PC-3 (cell line): ENCODE measurements around the gene PLOD1. TPM values are rescaled to one million over a fixed set of nuclear protein-coding genes. Genes with fewer than 3 reads are reported as not detected.
A peak's percentile ranks its signal among the peaks of the same experiment; 100 is the strongest.
"Not testable (repeated sequence)": the region's sequence is repeated elsewhere in the genome, so short reads cannot be mapped to it uniquely, and the experiment has no call there.

ENCODE experiments used
- ATAC-seq: fragments of 200-7000 bp; cut with Tn5 transposase; 2 replicates; pipeline ENCODE4 v1.9.1; 2020; ENCODE audit warnings: mild to moderate bottlenecking, moderate library complexity
- BruUV-seq: library from RNA; stranded (reverse); fragments of 400-500 nt; replicated peaks from 2 replicates; lab custom pipeline; 2021; lab: Mats Ljungman, UMichigan
- CTCF ChIA-PET: fragments of 300-600 bp; sonication (Branson Sonifier 250); formaldehyde crosslinking; loops from one replicate; lab custom pipeline; 2022; ENCODE audit warnings: antibody characterized with exemption; lab: Charles Lee
- POLR2A ChIA-PET: fragments of 300-600 bp; sonication (Branson Sonifier 250); formaldehyde crosslinking; loops from one replicate; lab custom pipeline; 2022; ENCODE audit warnings: antibody characterized with exemption; ENCODE audit not compliant: unreplicated experiment; lab: Charles Lee
- DNase-seq: peaks from one replicate; pipeline ENCODE4 v3.0.0-alpha.2; 2015
- H2AFZ ChIP-seq: fragments of 300-600 bp; sonication (generic); 2 replicates; pipeline ENCODE4 v1.6.0; 2016; ENCODE audit warnings: antibody characterized with exemption, low read length
- H3F3A ChIP-seq: fragments of 300-600 bp; sonication (generic); one replicate; pipeline ENCODE4 v1.6.0; 2017; ENCODE audit warnings: antibody characterized with exemption, low read length, control low read depth, mild to moderate bottlenecking; ENCODE audit not compliant: unreplicated experiment
- H3K27ac ChIP-seq: fragments of 300-600 bp; sonication (generic); 2 replicates; pipeline ENCODE4 v1.5.1; 2016; ENCODE audit warnings: mild to moderate bottlenecking, low read length
- H3K27me3 ChIP-seq: fragments of 300-600 bp; sonication (generic); 2 replicates; pipeline ENCODE4 v1.6.1; 2016; ENCODE audit warnings: low read length, mixed read lengths
- H3K36me3 ChIP-seq: fragments of 300-600 bp; sonication (generic); 2 replicates; pipeline ENCODE4 v1.6.1; 2016; ENCODE audit warnings: low read depth, mixed run types, low read length, mixed read lengths
- H3K4me1 ChIP-seq: fragments of 300-600 bp; sonication (generic); 2 replicates; pipeline ENCODE4 v1.5.1; 2016; ENCODE audit warnings: low read length; ENCODE audit not compliant: insufficient read depth
- H3K4me2 ChIP-seq: fragments of 300-600 bp; sonication (generic); 2 replicates; pipeline ENCODE4 v1.6.0; 2016; ENCODE audit warnings: low read length
- H3K4me3 ChIP-seq: fragments of 300-600 bp; sonication (generic); 2 replicates; pipeline ENCODE4 v1.5.1; 2016; ENCODE audit warnings: mild to moderate bottlenecking, low read length, mixed read lengths
- H3K79me2 ChIP-seq: fragments of 300-600 bp; sonication (generic); 2 replicates; pipeline ENCODE4 v1.6.1; 2017; ENCODE audit warnings: low read length, mixed read lengths
- H3K9ac ChIP-seq: fragments of 300-600 bp; sonication (generic); 2 replicates; pipeline ENCODE4 v1.6.0; 2016; ENCODE audit warnings: mild to moderate bottlenecking, low read length
- H3K9me2 ChIP-seq: fragments of 300-600 bp; sonication (generic); replicated peaks from 2 replicates; pipeline ENCODE4 v1.6.1; 2016; ENCODE audit warnings: mixed run types, low read length, mixed read lengths
- H3K9me3 ChIP-seq: fragments of 300-600 bp; sonication (generic); 2 replicates; pipeline ENCODE4 v1.6.1; 2016; ENCODE audit warnings: low read length, mixed read lengths
- H4K20me1 ChIP-seq: fragments of 300-600 bp; sonication (generic); 2 replicates; pipeline ENCODE4 v1.6.1; 2016; ENCODE audit warnings: low read length, mixed read lengths
- CTCF ChIP-seq: fragments of 300-600 bp; sonication (generic); conservative IDR thresholded peaks from 2 replicates; pipeline ENCODE4 v1.5.1; 2017; ENCODE audit warnings: antibody characterized with exemption, low read depth, mild to moderate bottlenecking, low read length
- EZH2 ChIP-seq: fragments of 300-600 bp; sonication (generic); IDR thresholded peaks from one replicate; pipeline ENCODE4 v1.6.1; 2017; ENCODE audit warnings: antibody characterized with exemption, mild to moderate bottlenecking, low read length; ENCODE audit not compliant: unreplicated experiment
- EZH2phosphoT487 ChIP-seq: fragments of 300-600 bp; sonication (generic); IDR thresholded peaks from 2 replicates; pipeline ENCODE4 v1.6.1; 2018; ENCODE audit warnings: mild to moderate bottlenecking, antibody characterized with exemption, low read length, borderline replicate concordance
- intact Hi-C: fragments of 100-400 bp; cut with micrococcal nuclease; formaldehyde crosslinking; loops from 2 replicates; pipeline ENCODE4 v1.9.0; 2023
- total RNA-seq: library from RNA; depleted of rRNA; stranded (reverse); fragments of >200 nt; gene quantifications from 2 replicates; pipeline ENCODE4 v1.2.3, GENCODE V29; 2014

Gene PLOD1
- total RNA-seq, 1 experiment from 2014 or later, result 179 TPM

GRCh38 chr1:11898086-11898785 is 36.3 kb upstream of the PLOD1 start:
- ChIA-PET POLR2A (no interaction called here), CTCF (no interaction called here)
- Histone ChIP-seq H3K36me3 (no peaks in the 10 kb centered on the region), H3K79me2 (no peaks in the 10 kb centered on the region), H3K4me3 (no peak overlapping the region), H3K27me3 (0 out of 2 replicates have a peak, but pooled peaks cover 9% of the 10 kb centered on the region), H4K20me1 (no peaks in the 10 kb centered on the region), H3K4me1 (peaks cover 7% of the 10 kb centered on the region; the same call in 1 of the 2 replicates), H2AFZ (no peak overlapping the region), H3K9me2 (no peaks in the 10 kb centered on the region), H3K4me2 (no peak overlapping the region), H3F3A (no peaks in the 10 kb centered on the region), H3K9me3 (no peaks in the 10 kb centered on the region), H3K27ac (no peak overlapping the region), H3K9ac (no peak overlapping the region)
- no TSS peak for BruUV-seq
- intact Hi-C loops, result no loop called here
- no peak for TF ChIP-seq EZH2phosphoT487
- DNase-seq (no peak), ATAC-seq (no peak)

DNA sequence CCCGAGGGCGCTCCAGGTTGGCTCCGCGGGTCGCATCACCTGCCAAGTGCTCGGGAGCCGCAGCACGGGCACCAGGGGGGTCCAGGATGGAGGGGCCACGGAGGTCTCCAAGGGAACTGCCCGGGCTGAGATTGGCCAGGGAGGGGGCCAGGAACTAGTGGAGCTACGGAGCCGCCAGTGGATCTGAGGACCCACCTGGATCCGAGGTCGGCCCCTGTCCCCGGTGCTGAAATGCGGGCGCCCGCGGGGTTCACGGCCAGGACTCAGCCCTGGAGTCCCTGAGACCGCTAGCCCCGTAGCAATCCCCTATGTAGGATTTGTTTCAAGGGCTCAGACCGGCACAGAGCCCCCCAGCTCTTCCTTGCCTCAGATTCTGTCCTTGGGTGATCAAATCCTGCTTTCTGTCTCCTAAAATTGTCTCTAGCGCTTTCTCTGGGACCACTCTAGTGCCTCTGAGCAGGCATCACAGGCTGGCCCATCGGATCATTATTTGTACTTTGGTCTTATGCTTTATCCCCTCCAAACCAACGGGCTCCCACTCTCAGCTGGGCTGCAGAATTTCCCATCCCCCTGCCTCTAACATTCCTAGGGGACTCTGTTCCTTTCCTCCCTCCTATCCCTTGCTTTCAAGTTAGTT is 35.6 kb upstream of the PLOD1 start:
- BruUV-seq, result no TSS peak
- intact Hi-C loops, result no loop called here

DNA sequence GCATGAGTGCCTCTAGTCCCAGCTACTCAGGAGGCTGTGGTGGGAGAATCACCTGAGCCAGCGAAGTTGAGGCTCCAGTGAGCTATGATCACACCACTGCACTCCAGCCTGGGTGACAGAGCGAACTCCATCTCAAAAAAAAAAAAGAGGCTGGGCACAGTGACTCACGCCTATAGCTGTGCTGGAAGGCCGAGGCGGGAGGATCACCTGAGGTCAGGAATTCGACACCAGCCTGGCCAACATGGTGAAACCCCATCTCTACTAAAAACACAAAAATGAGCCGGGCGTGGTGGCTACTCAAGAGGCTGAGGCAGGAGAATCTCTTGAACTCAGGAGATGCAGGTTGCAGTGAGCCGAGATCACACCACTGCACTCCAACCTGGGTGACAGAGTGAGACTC is 33.1 kb upstream of the PLOD1 start:
- H3K79me2 ChIP-seq, H3K4me3 ChIP-seq, H3K9me2 ChIP-seq, H3K27ac ChIP-seq, H3K9ac ChIP-seq, H4K20me1 ChIP-seq, H3K36me3 ChIP-seq, H3K27me3 ChIP-seq, H2AFZ ChIP-seq, BruUV-seq, H3F3A ChIP-seq, H3K9me3 ChIP-seq, H3K4me1 ChIP-seq, intact Hi-C loops: not testable (repeated sequence)
- ChIA-PET POLR2A (interaction anchor here (0.6 kb wide), 2 partner anchors 17 to 98 kb away, joined by 4 to 5 read pairs; no protein-coding TSS in a partner anchor), CTCF (interaction anchor here (1.1 kb wide), 1 partner anchor 63 kb away, joined by 7 read pairs; no protein-coding TSS in a partner anchor)
- H3K4me2 ChIP-seq, result peak overlapping the region; percentile 24; the same call in 1 of the 2 replicates
- ATAC-seq, result peak; percentile 71
- DNase-seq, result peak; percentile 68

More for the DNA sequence above, 35.6 kb upstream of the PLOD1 start:
- H2AFZ ChIP-seq, result no peak overlapping the region
- H3F3A ChIP-seq, result no peaks in the 10 kb centered on the region
- peaks cover 7% of the 10 kb centered on the region; the same call in 1 of the 2 replicates for H3K4me1 ChIP-seq
- H3K9me3 ChIP-seq, result no peaks in the 10 kb centered on the region
- ChIA-PET CTCF (interaction anchor here (0.6 kb wide), 1 partner anchor 246 kb away, joined by 3 read pairs; no protein-coding TSS in a partner anchor), POLR2A (no interaction called here)
- H3K27ac ChIP-seq, result no peak overlapping the region
- TF ChIP-seq CTCF (no peak), EZH2phosphoT487 (no peak), EZH2 (no peak)
- no peaks in the 10 kb centered on the region for H3K36me3 ChIP-seq
- H3K27me3 ChIP-seq, result 0 out of 2 replicates have a peak, but pooled peaks cover 9% of the 10 kb centered on the region
- H3K79me2 ChIP-seq, result no peaks in the 10 kb centered on the region
- DNase-seq (no peak), ATAC-seq (no peak)
- no peak overlapping the region for H3K4me3 ChIP-seq
- no peak overlapping the region for H3K9ac ChIP-seq
- no peaks in the 10 kb centered on the region for H3K9me2 ChIP-seq
- no peaks in the 10 kb centered on the region for H4K20me1 ChIP-seq
- H3K4me2 ChIP-seq, result no peak overlapping the region
